HEK293T (cell line): Measurements from ENCODE around the gene PCBP3.

Experiments
- BHLHE40 ChIP-seq: fragments of 450-650 bp; IDR thresholded peaks from 2 replicates; pipeline ENCODE4 v1.6.1; 2016; ENCODE audit warnings: mild to moderate bottlenecking, moderate library complexity, borderline replicate concordance
- ELF4 ChIP-seq: fragments of 450-650 bp; IDR thresholded peaks from 2 replicates; pipeline ENCODE4 v1.6.1; 2017; ENCODE audit warnings: antibody characterized with exemption
- FOXA1 ChIP-seq: fragments of 450-650 bp; IDR thresholded peaks from 2 replicates; pipeline ENCODE4 v1.6.1; 2016; ENCODE audit warnings: mild to moderate bottlenecking
- FOXK2 ChIP-seq: fragments of 450-650 bp; IDR thresholded peaks from 2 replicates; pipeline ENCODE4 v1.6.1; 2016; ENCODE audit warnings: mild to moderate bottlenecking
- FOXM1 ChIP-seq: fragments of 450-650 bp; IDR thresholded peaks from 2 replicates; pipeline ENCODE4 v1.6.1; 2017; ENCODE audit warnings: mild to moderate bottlenecking, borderline replicate concordance
- LEF1 ChIP-seq: fragments of 450-650 bp; IDR thresholded peaks from 2 replicates; pipeline ENCODE4 v1.6.1; 2017; ENCODE audit warnings: mild to moderate bottlenecking, borderline replicate concordance
- NFRKB ChIP-seq: fragments of 450-650 bp; IDR thresholded peaks from 2 replicates; pipeline ENCODE4 v1.6.1; 2016; ENCODE audit warnings: mild to moderate bottlenecking, moderate library complexity
- PKNOX1 ChIP-seq: fragments of 450-650 bp; IDR thresholded peaks from 2 replicates; pipeline ENCODE4 v1.6.1; 2016
- SUZ12 ChIP-seq: fragments of 450-650 bp; IDR thresholded peaks from 2 replicates; pipeline ENCODE4 v1.6.1; 2016; ENCODE audit warnings: mild to moderate bottlenecking
- TARDBP ChIP-seq: fragments of 450-650 bp; IDR thresholded peaks from 2 replicates; pipeline ENCODE4 v1.6.1; 2016
- ZNF384 ChIP-seq: fragments of 450-650 bp; IDR thresholded peaks from 2 replicates; pipeline ENCODE4 v1.6.1; 2016

GRCh38 chr21:45830221-45830640 lies 186.7 kb downstream of the PCBP3 start:
- TF ChIP-seq TARDBP (no peak), SUZ12 (no peak), FOXM1 (no peak), NFRKB (no peak), FOXK2 (no peak), PKNOX1 (no peak), FOXA1 (no peak), BHLHE40 (no peak), ELF4 (no peak), ZNF384 (no peak), LEF1 (no peak)
